ENCODE data around the gene MRPS10.

MRPS10 gene

GRCh38 chr6:42217519-42218367 lies at the start of gene MRPS10:
MRPS10 (minus strand) TSS chr6:42217861; CDS start chr6:42217849, 12 bp downstream.
- peak within 1 kb of the TSS; percentile 97 for H3K4me3 ChIP-seq (ENCODE audit: low read depth, low read length)
- H3K27ac ChIP-seq, result peak within 1 kb of the TSS; percentile 83
- no peaks in the 10 kb centered on the region for H3K27me3 ChIP-seq (replicated peaks)
- in situ Hi-C loops (cut with HindIII; ENCODE audit: low pct_ligation_motif_present, low sequenced_read_pairs), result no loop called here
- peak; percentile 94 for DNase-seq
- H3K36me3 ChIP-seq (replicated peaks), result peaks cover 11% of the 10 kb centered on the region
- no peak for TF ChIP-seq CTCF (IDR thresholded peaks at IDR 0.05; ENCODE audit: low read depth, low read length, missing control alignments)

GRCh38 chr6:42266538-42266937 lies 48.9 kb upstream of the MRPS10 start:
- Histone ChIP-seq H3K36me3 (replicated peaks) (peaks cover 3% of the 10 kb centered on the region), H3K4me3 (ENCODE audit: low read depth, low read length) (no peak overlapping the region), H3K27ac (no peak overlapping the region), H3K27me3 (replicated peaks) (no peaks in the 10 kb centered on the region)
- DNase-seq, result no peak
- in situ Hi-C loops (cut with HindIII; ENCODE audit: low pct_ligation_motif_present, low sequenced_read_pairs), result no loop called here
- no peak for TF ChIP-seq CTCF (IDR thresholded peaks at IDR 0.05; ENCODE audit: low read depth, low read length, missing control alignments)

GRCh38 chr6:42264852-42265390 lies 47.3 kb upstream of the MRPS10 start:
- no peak for TF ChIP-seq CTCF (IDR thresholded peaks at IDR 0.05; ENCODE audit: low read depth, low read length, missing control alignments)
- no peaks in the 10 kb centered on the region for H3K27me3 ChIP-seq (replicated peaks)
- no peak overlapping the region for H3K4me3 ChIP-seq (ENCODE audit: low read depth, low read length)
- H3K36me3 ChIP-seq (replicated peaks), result peaks cover 3% of the 10 kb centered on the region
- in situ Hi-C loops (cut with HindIII; ENCODE audit: low pct_ligation_motif_present, low sequenced_read_pairs), result no loop called here
- no peak overlapping the region for H3K27ac ChIP-seq
- no peak for DNase-seq

GRCh38 chr6:42264162-42264851 lies 46.6 kb upstream of the MRPS10 start:
- H3K27me3 ChIP-seq (replicated peaks), result no peaks in the 10 kb centered on the region
- in situ Hi-C loops (cut with HindIII; ENCODE audit: low pct_ligation_motif_present, low sequenced_read_pairs), result no loop called here
- DNase-seq, result no peak
- H3K27ac ChIP-seq, result no peak overlapping the region
- no peak overlapping the region for H3K4me3 ChIP-seq (ENCODE audit: low read depth, low read length)
- H3K36me3 ChIP-seq (replicated peaks), result peaks cover 3% of the 10 kb centered on the region
- TF ChIP-seq CTCF (IDR thresholded peaks at IDR 0.05; ENCODE audit: low read depth, low read length, missing control alignments), result no peak

GRCh38 chr6:42263165-42263728 lies 45.6 kb upstream of the MRPS10 start:
- TF ChIP-seq CTCF (IDR thresholded peaks at IDR 0.05; ENCODE audit: low read depth, low read length, missing control alignments), result no peak
- in situ Hi-C loops (cut with HindIII; ENCODE audit: low pct_ligation_motif_present, low sequenced_read_pairs), result no loop called here
- no peak overlapping the region for H3K4me3 ChIP-seq (ENCODE audit: low read depth, low read length)
- H3K27ac ChIP-seq, result no peak overlapping the region
- H3K36me3 ChIP-seq (replicated peaks), result no peaks in the 10 kb centered on the region
- H3K27me3 ChIP-seq (replicated peaks), result no peaks in the 10 kb centered on the region
- DNase-seq, result no peak
